Activated T-cell treated with anti-CD3 and anti-CD28 coated beads, Interleukin-2, amount 50 U/mL, for 48 hours (primary cell): ENCODE data around the gene LRGUK.
"Not testable (repeated sequence)": the region's sequence is repeated elsewhere in the genome, so short reads cannot be mapped to it uniquely, and the experiment has no call there.

Experiments
- DNase-seq, 2 experiments: peaks; one replicate each; pipeline ENCODE4 v3.0.0-alpha.2; 2020

Gene LRGUK, protein sequence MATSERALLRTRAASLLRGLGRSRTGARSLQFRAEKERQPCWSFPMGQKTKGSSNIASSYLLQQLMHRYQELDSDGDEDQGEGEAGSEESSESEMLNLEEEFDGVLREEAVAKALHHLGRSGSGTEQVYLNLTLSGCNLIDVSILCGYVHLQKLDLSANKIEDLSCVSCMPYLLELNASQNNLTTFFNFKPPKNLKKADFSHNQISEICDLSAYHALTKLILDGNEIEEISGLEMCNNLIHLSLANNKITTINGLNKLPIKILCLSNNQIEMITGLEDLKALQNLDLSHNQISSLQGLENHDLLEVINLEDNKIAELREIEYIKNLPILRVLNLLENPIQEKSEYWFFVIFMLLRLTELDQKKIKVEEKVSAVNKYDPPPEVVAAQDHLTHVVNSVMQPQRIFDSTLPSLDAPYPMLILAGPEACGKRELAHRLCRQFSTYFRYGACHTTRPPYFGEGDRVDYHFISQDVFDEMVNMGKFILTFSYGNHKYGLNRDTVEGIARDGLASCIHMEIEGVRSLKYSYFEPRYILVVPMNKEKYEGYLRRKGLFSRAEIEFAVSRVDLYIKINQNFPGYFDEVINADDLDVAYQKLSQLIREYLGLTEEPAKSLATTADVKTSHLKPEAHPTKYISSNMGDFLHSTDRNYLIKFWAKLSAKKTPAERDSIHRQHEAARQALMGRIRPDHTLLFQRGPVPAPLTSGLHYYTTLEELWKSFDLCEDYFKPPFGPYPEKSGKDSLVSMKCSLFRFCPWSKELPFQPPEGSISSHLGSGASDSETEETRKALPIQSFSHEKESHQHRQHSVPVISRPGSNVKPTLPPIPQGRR

DNA sequence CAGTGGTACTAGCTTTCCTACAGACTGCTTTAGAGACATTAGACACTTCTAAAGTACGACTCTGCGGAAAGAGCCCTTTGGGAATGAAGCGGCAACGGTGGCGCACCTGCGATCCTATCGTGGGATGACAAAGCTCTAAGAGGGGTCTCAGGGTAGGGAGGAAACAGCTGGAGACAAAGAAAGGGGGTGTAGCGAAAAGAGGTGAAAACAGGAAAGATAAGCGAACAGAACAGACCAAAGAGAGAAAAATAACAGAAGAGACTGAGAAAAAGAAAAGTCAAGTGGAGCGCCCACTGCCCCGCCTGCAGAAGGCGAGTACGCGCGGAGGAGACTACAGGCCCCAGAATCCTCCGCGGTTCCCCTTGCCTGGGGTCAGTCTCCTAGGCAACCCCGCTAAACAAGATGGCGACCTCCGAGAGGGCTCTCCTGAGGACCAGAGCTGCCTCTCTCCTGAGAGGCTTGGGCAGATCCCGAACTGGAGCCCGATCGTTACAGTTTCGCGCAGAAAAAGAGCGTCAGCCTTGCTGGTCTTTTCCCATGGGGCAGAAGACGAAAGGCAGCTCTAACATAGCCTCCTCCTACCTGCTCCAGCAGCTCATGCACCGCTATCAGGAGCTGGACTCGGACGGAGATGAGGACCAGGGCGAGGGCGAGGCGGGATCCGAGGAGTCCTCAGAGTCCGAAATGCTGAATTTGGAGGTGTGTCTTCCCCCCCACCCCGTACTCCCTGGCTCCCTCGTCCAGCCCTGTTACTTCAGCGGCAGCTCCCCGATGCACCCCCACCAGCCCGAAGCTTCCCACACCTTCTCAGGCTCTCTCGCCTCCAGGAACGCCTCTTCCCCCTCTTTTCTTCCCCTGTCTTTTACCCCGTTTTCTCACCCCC lies at the start of gene LRGUK:
Gene LRGUK, plus strand, starts transcription at position 375 of the 883 bp plus-strand sequence. Its CDS starts 28 bp downstream, at position 403.
- peak; percentile 78 to 83 for DNase-seq

DNA sequence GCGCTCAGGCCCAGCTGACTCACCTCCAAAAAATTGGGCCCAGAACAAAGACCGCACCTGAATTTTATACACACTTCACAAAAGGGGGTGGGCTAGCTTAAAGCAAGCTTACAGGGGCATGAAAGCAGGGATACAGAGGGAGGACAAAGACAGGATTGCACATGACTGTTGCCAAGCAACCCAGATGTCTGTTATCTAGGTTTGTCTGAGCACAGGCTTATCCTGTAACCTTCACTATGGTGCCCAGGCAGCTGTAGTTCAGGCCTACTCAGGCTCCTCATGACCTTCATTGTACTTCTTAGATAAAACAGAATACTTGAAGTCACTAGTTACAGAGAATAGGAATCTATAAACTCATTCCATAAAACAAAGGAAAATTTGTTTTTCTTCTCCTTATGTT lies 49.6 kb upstream of the LRGUK start:
- not testable (repeated sequence) for DNase-seq

DNA sequence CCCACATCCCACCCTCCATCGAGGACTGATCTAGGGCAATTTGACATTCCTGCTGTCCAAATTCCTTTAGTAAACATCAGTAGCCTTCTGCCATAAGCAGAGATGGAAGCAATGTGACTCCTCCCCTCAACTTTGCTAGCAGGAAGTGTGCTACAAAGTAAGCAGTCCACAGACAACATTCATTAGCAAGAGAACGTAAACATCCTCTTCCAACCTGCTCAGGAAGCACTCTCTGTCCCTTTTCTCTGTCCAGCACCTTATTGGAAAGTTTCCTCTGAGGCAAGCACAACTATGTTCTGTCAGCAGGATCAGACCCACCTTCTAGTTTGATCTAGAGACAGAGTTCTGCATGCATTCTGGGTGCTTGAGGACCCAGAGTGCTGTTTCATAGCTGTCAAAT lies 48.1 kb upstream of the LRGUK start:
- no peak for DNase-seq

DNA sequence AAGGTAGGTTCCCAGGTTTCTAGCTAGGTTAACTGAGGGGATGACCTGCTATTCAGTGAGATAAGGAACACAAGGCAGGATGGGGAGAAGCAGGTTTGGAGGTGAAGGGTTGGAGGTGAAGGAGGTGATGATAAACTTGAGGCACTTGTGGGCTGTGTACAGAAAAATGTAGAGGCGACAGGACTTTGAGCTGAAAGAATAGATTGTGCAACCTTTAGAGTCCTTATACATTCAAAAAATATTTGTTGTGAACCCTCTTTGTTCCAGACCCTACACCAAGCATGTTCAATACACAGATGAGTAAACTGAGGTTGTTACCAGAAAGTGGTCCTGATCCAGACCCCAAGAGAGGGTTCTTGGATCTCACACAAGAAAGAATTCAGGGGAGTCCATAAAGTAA lies 45.4 kb upstream of the LRGUK start:
- no peak for DNase-seq

DNA sequence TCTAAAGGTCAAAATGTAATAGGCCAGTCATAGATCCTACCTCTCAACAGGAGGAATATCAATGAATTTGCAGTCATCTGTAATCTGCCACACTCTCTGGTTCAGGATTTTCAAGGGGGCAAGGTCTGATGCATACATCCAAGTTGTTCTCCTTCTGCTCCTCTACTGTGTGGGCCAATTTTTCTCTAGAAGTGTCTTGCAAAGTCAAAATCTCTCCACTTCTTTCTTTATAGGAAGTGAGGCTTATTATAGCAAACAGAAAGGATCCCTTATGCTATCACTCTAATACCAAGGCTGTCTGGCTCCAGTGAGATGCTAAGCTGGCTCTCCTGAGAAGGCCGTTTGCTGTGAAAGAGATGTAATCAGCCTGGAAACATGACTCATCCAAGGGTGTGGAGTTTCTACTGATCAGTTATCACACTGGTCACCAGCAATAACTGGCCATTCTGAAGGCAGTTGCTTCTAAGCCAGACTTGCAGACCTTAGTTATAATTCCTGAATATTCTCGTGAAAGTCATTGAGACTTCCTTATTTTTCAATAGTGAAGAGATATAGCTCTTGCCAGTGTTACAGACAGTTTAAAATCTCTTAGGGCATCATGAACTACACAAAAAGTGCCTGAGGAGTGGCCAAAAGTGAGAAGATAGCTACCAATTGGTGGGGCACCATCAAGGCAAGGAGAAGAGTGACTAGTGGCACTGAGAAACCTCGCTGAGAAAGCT lies 43.2 kb upstream of the LRGUK start:
- DNase-seq = no peak

DNA sequence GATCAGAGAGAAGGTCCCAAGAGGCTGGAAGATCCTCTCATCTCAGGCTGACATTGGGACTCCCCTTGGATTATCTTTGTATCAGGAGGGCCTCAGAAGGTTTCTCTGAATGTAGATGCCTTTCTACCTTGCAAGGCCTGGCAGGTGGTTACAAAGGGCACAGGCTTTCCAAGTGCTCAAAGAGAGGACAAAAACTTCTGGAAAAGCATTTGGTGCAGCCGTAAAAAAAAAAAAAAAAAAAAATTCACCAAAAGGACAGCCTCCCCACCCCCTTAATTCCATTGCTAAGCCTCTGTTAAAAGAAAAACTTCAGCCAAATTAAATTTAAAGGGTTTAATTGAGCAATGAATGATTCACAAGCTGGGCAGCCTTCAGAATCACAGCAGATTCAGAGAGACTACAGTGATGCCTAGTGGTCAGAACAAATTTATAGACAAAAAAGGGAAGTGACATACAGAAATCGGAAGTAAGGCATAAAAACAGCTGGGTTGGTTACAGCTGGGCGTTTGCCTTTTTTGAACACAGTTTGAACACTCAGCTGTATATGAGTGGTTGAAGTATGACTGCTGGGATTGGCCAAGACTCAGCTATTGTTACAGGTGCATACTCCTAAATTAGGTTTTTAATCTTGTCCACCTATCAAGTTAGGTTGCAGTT lies 42.5 kb upstream of the LRGUK start:
- no peak for DNase-seq

DNA sequence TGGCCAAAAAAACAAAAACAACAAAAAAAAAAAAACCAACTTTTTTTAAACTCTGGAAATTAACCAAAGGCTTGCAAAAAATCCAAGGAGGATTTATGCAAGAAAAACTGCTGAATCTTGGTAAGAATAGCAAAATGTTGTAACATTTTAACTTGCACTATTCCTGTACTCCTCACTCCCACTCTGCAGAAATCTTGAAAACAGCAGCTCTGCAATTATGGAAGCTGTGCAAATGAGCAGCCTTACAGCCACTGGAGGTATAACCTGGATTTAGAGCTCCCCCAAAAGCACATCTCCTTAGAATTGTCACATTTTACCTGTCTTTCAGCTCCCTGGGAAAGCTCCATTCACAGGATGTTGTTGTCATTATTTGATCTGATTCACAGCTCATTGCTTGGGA lies 41.8 kb upstream of the LRGUK start:
- no peak for DNase-seq

DNA sequence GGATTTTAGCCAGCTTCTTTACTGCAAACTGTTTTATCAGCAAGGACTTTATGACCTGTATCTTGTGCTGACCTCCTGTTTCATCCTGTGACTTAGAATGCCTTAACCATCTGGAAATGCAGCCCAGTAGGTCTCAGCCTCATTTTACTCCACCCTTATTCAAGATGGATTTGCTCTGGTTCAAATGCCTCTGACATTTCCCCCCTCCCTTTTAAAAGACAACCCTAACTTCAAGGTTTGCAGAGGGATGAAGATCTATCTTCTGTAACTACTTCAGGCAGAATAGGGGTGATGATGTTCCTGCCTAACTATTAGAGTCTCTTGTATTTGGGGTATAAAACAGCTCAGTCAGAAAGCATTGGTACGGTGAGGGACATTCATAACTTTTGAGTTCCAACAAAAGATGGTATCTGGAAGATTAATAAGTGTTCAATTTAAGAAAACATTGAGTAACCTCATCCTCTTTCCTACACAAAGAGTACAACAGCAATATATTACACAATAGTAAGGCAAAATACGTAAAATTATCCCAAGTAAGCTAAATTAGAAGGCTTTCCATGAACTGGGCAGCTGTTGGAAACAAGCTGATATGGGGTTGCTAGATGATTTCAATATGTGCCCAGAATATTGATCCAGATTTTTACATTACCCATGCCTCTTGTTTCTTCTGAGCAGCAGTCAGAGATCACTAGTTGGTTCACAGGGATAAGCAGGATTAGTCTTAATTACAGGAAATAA lies 40.0 kb upstream of the LRGUK start:
- DNase-seq = no peak

DNA sequence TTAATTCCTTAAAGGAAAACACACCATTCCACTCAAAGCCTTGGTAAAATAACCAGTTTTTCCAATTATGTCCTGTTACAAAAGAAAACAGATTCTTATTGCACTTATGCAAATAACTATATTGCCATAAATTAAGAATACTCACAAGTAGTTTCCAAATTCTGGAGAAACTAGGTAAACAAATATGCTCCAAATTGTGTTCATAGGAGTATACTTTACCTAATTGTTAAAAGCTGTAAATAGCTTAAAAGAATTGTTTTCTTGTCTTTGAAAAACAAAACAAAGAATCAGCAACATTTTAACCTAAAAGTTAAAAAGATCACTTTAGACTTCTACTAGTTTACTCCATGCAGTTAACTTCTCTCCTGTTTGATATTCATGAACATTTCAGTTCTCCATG lies 38.9 kb upstream of the LRGUK start:
- DNase-seq = no peak

DNA sequence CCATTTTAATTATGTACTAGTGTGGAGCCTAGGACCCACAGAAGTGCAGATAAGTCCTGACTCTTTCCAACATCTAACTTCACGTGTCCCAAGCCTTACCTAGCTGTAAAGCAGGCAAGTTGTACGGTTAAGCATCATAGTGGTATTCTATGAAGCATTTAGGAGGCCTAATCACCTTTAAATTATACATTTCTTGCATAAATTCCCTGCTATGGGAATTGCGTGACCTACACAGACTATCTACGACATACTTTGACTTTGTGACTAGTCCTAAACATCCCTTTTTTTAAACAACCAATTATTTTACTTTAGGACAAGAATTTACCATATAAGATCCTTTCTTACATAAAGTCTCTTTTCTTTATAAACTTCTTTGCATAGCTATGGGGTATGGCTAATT lies 37.7 kb upstream of the LRGUK start:
- DNase-seq = no peak

DNA sequence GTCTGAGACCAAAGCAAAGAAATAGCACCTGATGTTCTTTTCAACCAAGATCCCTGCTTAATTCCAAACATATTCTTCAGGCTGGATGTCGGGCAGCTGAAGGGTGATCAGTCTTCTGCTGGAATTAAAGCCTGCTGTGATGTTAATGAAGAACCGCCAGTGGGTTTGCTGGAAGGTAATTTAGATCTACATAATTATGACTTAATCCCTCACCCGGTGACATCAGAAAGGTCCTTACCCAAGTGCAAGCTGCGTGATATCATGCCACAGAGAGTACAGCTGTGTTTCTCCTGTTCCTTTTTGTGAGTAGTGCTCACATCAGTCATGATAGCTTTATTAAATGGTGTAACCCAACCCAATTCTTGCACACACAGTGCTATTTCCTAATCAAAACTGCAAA lies 29.1 kb upstream of the LRGUK start:
- no peak for DNase-seq

DNA sequence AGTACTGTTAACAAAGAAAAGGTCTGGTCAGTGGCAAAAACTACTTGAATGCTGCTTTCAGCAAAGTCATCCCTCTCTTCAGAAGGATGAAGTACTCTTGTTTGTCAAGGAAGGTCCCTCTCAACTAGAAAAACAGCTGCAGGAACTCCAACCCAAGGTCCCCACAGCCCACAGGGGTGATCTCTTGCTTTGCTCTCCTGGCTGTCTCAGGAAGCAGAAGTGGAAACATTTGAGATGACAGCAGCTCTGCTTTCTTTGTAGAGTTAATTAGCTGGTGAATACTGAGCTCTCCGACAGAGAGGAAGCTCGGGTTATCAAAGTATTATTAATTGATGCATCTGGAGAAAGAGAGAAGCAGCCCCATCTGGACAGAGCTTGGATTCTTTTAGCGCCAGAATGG lies 25.4 kb upstream of the LRGUK start:
- DNase-seq = no peak

DNA sequence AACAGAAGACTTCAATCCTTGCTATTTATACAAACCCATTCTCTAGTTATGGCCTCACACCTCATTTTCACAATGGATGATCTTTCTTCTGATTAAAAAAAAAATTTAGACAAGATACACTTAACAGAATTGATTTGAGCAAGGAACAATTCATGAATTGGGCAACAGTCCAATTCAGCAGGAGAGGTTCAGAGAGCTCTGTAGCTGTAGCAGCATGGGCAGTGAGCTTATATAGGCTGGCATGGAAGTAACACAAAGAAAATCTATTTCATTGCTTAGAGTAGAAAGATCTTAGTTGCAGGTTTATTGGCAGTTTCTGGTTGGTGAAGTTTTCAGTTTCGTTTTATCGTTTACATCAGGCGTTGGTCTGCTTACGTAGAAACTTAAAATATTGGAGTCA lies 23.0 kb upstream of the LRGUK start:
- DNase-seq = no peak

DNA sequence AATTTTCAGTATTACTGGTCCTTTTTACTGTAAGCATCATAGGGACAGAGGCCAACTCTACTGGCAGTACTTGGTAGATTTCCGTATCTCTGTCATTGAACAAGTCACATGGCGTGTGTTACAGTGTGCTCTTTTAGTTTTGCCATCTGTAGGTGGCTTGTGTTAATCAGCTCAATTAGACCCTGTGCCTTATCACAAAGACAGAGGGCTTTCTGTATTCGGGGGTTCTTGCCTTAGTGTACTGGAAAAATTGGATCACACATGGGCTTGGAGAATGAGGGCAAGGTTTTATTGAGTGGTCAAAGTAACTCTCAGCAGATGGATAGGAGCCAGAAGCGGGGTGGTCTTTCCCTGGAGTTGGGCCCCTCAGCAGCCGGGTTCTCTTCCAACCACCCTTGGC lies 21.3 kb upstream of the LRGUK start:
- no peak for DNase-seq

DNA sequence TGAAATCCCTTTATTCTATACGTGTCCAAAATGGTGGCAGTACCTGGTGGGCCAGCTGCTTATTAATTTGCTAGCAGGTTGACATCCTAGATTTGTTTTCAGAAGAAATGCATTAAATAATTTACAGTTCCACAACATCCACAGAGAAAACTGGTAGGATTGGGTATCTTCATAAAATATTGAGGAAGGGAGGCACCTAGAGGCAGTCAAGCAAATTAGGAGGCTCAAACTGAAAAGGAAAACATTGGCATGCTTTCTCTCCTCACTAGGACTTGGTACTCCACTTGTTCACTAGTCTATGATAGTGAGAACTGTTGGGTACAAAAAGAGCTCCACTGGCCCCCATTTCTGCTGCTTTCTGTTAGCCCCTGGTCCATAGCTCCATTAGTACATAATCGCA lies 18.3 kb upstream of the LRGUK start:
- no peak for DNase-seq

DNA sequence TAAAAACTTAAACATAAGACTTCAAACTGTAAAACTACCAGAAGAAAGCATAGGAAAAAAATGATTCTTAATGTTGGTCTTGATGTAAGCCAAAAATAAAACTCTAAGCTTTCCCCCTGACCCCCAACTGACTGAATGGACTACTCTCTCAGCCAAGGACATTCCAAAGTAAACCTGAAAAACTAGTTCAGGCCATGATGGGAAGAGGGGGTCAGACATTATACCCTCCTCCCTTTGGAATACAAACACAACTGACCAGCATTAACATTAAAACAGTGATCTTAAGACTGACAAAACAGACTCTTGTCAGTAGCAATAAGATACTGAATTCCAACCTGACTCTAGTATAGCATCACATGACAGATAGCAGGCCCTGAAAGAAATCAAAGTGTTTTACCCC lies 13.5 kb upstream of the LRGUK start:
- no peak for DNase-seq

DNA sequence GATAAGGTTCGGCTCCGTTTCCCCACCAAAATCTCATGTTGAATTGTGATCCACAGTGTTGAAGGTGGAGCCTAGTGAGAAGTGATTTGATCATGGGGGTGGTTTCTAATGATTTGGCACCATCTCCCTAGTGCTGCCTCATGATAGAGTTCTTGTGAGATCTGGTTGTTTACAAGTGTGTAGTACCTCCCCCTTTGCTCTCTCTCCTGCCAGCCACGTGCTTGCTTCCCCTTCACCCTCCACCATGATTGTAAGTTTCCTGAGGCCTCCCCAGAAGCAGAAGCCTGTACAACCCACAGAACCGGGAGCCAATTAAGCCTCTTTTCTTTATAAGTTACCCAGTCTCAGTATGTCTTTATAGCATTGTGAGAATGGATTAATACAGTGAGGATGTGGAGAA lies 12.1 kb upstream of the LRGUK start:
- DNase-seq = no peak

DNA sequence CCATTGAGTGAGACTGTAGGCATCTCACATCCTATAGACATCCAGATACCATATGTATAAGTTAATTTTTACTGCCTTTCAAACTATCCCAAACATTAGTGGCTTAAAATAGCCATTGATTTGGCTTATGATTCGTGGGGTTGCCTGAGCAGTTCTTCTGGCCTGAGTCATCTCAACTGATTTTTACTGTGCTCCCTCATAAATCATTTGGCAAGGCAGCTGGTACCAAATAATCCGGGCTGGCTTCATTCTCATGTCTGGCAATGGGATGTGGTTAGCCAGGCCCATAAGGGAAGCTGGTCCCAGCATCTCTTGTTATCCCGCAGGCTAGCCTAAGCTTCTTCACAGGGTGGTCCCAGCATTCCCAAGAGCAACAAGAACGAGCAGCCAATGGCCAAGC lies 6.7 kb upstream of the LRGUK start:
- no peak for DNase-seq

DNA sequence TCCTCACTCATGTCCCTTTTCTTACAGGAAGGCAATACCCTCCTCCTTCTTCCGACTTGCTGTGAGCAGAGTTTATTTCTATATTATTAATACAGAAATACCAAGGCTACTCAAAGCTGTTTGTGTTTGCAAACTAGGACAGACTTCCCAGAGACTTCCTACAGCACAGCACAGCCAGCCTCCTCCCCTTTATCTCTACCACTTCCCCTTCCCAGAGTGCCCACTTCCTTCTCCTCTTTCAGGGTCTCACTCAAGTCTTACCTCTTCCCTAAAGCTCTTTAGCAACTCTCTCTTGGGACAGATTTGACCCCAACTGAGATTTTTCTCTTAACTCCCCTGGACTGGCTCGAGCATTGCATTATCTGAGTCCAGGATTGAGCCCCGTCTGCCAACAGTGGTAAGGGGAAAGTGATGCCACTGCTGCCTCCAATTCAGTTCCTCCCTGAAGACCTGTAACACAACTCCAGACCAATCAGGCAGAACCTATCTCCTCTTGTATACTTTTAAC lies 5.5 kb upstream of the LRGUK start:
- no peak for DNase-seq

DNA sequence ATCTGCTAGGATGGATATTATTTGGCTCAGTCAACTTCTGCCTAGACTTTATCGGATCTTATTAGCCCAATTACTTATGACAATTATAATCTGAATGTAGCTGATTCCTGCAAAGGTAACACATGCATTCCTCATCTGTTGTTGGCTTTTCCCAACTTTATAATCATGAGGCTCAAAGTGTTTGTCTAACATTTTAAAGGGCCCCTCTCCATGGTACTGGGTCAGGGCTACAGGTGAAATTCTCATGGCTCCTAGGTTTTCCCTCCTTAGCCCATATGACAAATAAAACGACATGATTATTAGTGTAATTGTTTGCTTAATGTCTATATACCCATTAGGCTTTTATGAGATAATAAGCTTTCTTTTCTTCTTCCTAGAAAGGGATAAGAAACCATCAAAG lies 4.2 kb upstream of the LRGUK start:
- DNase-seq = no peak

DNA sequence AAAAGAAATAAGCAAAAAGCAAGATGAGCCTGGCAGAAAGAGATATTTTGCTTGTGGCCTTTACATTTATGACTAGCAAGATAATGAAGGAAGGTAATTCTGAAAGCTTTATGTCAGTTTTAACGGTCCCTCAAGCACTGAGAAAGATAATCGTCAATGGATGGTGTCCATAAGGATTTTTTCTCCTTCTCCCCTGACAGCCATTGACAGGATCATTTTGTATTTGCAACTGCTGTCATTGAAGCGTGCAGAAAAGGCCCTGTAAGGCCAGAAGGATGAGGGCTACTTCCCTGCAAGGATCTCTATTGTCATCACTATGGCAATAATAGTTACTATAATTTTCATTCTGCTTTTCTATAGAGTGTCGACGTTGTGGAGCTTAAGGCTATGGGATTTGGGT lies 994 bp upstream of the LRGUK start:
- DNase-seq = no peak
